Stimulated activated CD8-positive, alpha-beta memory T cell treated with anti-CD3 and anti-CD28 coated beads, Interleukin-12 subunit alpha, Interleukin-12 subunit beta, amount 100 ng/mL, for 4 hours (primary cell): ENCODE measurements around the gene ACTR2.

ENCODE experiments used
- DNase-seq: peaks from one replicate; pipeline ENCODE4 v3.0.0-alpha.2; 2020; ENCODE audit warnings: low read depth

ACTR2 gene

GRCh38 chr2:65278531-65278981 lies 50.9 kb downstream of the ACTR2 start:
- no peak for DNase-seq

DNA sequence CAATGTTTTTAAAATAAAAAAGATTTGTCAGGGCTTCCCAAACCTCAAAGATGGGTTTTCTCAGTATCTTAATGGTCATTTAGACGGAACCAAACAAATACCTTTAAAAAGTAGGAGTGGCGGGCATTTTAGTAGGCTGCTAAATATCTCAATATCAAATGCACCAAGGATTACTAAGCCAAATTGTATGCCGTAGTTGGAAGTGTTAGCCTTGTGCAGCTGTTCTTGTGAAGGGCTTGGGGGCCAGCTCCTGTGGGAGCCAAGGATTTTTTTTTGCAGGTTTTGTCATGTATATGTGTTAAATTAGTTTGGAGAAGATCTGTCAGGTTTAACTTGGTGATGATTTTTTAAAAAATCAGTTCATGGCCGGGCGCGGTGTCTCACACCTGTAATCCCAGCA lies 52.1 kb downstream of the ACTR2 start:
- no peak for DNase-seq

DNA sequence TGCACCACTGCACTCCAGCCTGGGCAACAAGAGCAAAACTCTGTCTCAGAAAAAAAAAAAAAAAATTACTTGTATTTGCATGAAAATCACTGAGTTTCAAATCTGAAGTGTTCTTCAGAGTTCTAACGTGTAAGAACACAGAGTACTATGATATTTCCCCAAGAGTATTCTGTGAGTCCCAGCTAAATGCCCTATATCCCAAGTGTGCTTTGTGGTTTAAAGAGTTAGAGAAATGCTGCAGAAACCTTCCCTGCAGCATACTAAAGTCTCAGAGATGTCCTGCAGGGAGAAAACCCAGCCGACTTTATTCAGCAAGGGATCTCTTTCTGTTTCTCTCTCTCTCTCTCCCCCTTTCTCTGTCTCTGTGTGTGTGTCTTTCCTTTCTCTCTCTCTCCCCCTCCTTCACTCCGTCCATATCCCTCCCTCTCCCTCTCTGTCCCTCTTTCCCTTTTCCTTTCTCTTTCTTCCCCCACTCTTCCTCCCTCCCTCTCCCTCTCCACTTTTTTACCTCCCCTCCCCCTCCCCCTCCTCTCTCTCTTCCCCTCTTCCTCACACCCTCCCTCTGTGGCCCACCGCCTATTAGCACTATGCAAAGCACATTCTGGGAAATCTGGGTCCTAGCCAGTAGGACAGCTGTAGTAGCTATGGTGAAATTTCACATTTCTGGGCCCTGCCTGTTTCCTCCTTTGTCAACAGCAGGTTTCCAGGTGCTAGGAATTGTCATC lies 54.2 kb downstream of the ACTR2 start:
- no peak for DNase-seq

GRCh38 chr2:65282477-65283053 lies 54.9 kb downstream of the ACTR2 start:
- DNase-seq: no peak

GRCh38 chr2:65287364-65287763 lies 59.7 kb downstream of the ACTR2 start:
- no peak for DNase-seq

DNA sequence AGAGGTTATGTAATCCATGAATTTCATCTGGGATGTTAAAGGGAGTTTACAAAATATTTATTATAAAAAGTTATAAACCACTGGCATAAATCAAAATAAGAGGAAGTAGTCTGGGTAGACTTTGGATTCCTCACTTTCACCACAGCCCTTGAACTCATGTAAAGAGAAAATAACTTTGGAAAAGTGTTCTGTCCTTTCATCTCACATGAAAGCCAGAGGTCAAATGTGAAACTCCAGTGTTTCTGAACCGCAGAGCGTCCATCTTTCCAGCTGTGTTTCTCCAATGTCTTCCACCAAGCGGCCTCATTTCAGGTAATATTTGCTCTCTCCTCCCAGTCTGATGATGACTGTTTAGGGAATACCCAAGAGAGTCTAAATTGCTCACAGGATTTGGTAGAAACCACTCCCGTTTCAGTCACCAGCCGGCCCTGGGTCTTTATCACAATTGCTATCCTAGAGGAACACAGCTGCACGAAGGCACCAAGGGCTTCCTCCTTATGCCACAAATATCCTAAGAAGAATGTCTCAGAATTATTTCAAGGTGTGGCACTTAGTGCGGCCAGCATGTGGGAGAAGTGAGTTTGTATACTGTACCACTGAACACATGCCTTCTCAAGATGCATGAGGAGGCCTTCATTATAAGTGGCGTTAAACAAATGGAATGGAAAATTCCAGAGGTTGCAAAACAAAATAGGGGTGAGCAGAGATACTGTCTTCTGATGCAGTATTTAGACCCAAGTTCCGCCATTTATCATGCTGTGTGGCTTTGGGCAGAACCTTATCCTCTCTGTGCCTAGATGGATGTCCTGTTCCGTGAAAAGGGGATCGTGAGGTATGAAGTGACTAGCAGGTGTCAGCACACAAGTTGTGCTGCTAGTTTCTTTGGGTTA lies 63.8 kb downstream of the ACTR2 start:
- DNase-seq: no peak

DNA sequence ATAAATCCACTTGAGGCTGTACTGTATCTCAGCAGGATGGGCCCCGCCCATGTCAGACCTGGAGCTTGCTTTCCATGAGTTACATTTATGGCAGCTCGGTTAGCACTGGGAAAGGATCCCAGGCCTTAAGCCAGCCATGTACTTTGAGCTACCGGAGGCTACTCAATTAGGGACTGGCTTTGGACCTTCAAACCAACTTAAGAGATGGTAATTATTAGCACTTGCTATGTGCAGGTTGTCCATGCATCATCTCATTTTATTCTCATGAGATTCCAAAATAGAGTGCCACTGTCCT lies 64.4 kb downstream of the ACTR2 start:
- DNase-seq: no peak

DNA sequence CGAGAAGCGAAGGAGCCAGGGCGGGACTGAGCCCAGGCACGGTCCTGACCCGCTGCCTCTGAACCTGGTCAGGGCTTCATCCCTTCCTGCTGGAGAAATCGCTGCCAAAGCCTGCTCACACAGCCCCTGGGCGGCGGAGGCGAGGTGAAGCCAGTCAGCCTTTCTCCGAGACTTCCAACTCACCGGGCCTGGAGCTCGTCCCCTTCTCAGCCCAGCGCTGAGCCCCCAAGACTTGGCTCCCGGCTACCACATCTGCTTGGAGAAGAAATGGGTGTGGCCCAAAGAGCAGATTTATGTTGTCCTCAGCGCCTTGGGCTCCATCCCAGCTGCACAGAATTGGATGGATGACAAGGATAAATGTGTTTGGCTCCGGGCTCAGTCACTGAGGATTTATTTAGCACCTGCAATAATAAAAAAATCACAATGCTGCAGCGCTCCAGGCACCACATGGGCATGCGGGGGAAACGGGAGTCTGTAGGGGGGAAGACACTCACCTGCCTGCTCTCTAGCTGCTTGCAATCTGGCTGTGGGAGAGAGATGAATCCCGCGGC lies 64.9 kb downstream of the ACTR2 start:
- no peak for DNase-seq

DNA sequence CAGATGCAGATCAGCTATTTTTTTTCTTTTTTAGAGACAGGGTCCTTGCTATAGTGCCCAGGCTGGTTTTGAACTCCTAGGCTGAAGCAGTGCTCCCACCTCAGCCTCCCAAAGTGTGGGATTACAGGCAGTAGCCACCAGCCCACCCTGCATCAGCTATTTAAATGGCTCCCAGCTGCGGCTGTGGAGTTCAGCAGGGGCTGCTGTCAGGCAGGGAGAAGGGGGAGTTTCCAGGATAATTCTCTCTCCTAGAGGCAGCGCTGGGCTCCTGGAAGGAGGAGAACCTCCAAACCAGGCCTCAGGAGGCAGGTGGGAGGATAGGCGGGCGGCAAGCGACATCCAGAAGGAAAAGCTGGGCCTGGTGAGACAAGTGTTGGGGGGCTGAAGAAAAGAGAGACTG lies 65.7 kb downstream of the ACTR2 start:
- no peak for DNase-seq

- no peak for DNase-seq
Measured at GRCh38 chr2:65294136-65294535, 66.5 kb downstream of the ACTR2 start.

GRCh38 chr2:65294701-65295100 lies 67.1 kb downstream of the ACTR2 start:
- no peak for DNase-seq

GRCh38 chr2:65296971-65297370 lies 69.3 kb downstream of the ACTR2 start:
- no peak for DNase-seq

GRCh38 chr2:65297544-65297943 lies 69.9 kb downstream of the ACTR2 start:
- no peak for DNase-seq

GRCh38 chr2:65298089-65298488 lies 70.5 kb downstream of the ACTR2 start:
- no peak for DNase-seq

- peak; percentile 16 for DNase-seq
Measured at GRCh38 chr2:65299246-65299645, 71.6 kb downstream of the ACTR2 start.

GRCh38 chr2:65300134-65300760 lies 72.6 kb downstream of the ACTR2 start:
- DNase-seq: no peak

DNA sequence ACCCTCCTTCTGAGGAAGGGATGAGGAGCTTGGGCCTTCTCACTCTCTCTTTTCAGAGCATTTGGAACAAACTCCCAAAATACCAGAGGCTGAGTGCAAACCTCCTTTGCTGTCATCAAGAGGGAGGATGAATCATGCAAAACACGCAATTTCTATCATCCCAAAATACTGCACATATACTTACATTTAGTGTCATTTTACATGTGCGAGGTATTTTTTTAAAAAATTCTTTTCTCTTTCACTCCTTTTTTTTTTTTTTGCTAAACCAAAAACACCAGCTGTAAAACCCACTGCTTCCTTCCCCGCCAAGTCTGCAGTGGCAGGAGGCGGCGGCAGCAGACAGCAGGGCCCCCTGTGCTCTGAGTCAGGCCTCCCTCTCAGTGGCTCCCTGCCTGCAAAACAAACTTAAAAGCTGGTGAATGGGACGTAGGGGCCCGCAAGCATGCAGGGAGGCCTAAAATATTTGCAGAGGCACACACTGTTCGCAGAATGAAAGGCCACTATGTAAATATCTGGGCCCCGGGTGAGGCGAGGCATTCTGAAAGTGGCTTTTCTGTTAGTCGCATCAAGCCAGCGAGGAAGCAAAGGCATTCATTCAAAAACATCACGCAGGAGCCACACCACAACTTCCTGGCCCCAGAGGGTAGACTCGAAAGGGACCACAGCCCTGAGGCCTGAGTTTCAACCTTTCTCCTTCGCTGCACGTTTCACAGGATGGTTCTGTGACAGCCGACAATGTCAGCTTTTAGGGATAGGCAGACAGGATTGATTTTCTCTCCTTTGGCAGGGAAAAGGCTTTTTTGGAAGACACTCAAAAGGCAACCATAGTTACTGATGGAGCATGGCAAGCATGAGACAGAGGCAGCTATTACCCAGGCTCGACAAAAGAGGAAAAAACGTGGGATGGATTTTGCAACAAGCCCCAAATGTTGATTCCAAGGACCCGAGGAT lies 73.4 kb downstream of the ACTR2 start:
- DNase-seq: peak; percentile 58

DNA sequence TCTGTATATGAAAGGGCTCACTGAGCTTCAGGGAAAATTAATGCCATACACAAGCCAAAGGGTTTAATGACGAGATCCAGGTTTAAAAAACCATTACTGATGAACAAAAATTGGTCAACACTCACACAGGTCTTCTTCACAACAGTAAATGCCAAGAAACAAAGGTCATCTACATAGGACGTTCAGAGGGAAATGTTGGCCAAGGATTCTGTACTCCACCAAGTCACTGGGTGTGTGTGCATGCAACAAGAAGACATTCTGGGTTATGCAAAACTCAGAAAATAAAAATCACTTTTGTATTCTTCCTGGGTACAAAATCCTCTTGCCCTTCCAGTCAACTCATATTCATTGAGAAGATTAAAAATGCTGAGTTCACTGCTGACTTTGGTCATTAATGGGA lies 78.3 kb downstream of the ACTR2 start:
- DNase-seq: no peak

DNA sequence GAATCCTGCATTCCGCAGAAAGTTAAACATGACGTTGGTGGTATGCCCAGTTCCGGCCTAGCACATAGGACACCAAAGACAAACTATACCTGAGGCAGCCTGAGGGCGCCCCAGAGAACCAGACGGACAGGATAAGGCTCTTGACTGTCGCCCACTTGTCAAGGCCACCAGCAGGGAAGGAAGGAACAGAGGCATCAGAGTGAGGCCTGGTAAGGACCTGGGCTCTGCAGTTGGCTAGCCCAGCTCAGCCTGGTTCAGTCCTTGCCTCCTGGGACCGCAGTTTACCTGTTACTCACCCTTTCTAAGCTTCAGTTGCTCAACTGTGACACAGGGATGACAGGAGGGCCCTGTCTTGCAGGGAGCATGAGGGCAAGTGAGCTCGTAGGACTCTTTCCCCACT lies 82.1 kb downstream of the ACTR2 start:
- DNase-seq: no peak

- no peak for DNase-seq
Measured at GRCh38 chr2:65311049-65311448, 83.4 kb downstream of the ACTR2 start.

- no peak for DNase-seq
Measured at GRCh38 chr2:65311596-65311995, 84.0 kb downstream of the ACTR2 start.
